NCI-H2107 (cell line): ENCODE measurements around the gene TMEM191B.
"Not testable (repeated sequence)": the region's sequence is repeated elsewhere in the genome, so short reads cannot be mapped to it uniquely, and the experiment has no call there.

Experiments used
- DNase-seq: peaks from one replicate; lab custom pipeline; 2025; lab: John Stamatoyannopoulos, UW

Gene TMEM191B

GRCh38 chr22:18558516-18558915, 30.9 kb downstream of the TMEM191B start:
- DNase-seq: not testable (repeated sequence)

DNA sequence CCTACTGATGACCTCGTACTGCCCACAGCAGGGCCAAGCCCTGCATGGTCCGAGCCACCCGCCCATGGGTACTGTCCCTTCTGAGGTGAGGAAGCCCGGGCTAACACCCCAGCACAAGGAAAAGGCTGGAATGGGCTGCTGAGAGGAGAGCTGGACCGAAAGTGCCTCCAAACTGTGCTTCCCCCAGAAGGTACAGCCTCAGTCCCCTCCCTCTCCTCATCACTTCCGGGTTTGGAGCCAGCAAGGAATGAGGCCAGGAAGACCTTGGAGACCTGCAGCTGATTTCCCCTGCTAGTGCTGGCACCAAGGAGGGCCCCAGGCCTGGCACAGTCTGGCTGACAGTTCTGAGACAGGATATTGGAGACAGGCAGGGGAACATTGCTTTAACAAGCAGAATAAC, 31.3 kb downstream of the TMEM191B start:
- DNase-seq: not testable (repeated sequence)

DNA sequence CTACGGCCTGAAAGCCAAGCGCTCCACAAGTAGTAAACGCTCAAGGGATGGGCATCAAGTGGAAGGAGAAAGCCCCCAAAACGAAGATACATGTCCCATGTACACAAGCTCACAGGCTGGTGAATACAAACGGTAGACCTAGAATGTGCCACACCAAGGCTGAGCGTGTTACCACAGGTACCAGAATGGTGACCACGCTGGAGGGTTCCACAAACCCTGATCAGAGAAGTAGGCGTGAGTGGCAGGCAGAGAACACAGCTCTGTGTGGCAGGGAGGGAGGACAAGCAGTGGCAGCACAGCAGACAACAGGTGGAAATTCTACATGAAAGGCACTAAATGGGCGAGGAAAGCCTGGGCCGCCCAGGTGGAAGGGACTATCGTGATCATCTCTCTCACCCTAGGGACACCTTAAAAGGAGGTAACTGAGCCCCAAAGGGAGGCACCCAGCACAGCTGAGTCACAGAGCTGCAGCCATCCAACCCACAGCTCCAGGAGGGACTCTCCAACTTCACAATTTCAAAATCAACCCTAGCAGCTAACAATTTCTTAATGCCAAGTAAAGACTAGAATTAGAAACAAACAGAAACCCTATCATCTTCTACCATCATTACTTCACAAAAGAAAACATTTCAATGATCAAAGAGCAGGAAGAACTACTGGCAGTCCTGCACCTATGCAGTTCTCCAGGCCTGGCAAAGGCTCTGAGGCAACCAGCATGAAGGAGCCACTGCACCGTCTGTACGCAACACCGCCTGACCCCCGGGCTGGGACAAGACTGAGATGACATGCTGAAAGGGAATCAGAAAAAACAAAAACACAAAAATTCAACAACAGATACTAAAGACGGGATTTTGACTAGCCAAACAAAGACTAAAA, 32.7 kb downstream of the TMEM191B start:
- not testable (repeated sequence) for DNase-seq

DNA sequence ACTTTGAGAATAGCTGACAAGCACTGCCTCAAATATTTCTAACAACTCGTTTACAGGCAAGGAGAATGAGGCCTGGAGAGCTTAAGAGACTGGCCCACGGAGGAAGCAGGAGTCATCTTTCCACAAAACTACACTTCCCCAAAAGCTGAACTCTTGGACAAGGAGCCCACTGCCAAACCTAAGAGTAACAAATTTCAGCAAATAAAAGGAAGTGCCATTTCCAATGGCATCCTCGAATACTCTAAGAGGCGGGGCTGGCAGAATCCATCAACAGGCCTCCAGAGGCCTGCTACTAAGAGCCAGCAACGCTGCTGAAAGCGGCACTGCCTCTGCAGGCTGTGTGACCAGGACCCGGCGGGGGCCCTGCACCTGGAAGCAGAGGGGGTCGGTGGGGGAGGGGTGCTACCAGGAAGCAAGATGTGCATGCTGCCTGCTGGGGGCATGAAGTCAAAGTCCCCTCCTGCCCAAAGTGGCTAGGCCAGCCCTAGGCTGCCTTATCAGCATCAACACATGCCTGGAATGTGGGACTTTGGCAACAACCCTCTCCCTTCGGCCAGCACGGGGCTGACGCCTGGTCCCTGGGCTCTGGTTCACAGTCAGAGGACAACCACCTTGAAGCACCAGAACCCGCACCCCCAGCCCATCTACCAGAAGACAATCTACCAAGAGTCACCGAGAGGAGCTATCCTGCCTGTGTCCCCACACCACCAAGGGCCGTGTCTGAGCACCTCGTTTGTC, 43.1 kb downstream of the TMEM191B start:
- DNase-seq: not testable (repeated sequence)

DNA sequence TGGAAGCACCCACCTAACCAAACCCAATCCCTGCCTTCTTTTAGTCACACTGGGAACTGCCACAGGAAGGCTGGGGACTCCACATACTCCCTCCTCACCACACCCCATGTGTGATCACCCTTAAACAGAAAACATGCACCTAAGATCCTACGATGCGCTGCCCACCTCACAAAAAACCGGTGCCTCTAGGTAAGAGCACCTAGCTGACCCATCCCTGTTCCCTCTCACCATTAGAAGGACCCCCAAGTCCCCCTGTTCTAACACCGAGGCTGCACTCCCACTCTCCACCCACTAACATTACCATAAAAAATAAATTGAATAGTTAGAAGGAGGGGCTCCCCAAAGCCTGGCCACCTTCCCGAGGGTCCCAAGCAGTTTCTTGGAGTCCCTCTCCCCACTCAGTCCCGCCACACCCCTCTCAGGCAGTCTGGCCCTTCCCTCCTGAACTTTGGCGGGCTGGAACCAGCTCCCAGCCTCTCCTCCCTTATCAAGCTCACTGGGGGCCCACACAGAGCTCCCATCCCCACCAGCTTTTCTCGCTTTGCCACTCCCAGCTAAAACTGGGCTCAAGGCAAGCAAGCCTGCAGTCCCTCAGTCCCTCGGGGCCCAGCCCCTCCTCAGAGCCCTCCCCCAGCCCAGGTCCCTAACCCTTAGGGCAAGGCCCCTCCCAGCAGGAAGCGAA, 46.0 kb downstream of the TMEM191B start:
- not testable (repeated sequence) for DNase-seq

GRCh38 chr22:18574555-18574954, 47.0 kb downstream of the TMEM191B start:
- DNase-seq: not testable (repeated sequence)

DNA sequence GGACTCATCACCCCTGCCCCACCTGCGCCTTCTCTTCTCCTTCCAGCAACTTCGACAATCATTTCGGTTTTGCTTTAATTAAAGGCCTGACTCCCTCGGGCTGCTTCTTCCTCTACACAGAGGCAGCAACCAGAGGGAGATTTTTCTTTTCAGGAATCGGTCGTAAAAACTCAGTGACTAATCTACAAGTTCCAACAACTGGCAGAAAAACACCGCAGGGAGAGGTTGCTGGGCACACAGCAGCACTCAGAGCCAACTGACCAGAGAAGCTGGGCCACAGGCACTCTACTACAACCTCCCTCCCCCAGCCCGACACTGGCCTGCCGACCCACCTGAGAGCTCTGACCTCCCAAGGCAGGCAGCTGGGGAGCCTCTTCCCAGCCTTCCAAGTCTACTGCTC, 48.1 kb downstream of the TMEM191B start:
- DNase-seq: not testable (repeated sequence)

DNA sequence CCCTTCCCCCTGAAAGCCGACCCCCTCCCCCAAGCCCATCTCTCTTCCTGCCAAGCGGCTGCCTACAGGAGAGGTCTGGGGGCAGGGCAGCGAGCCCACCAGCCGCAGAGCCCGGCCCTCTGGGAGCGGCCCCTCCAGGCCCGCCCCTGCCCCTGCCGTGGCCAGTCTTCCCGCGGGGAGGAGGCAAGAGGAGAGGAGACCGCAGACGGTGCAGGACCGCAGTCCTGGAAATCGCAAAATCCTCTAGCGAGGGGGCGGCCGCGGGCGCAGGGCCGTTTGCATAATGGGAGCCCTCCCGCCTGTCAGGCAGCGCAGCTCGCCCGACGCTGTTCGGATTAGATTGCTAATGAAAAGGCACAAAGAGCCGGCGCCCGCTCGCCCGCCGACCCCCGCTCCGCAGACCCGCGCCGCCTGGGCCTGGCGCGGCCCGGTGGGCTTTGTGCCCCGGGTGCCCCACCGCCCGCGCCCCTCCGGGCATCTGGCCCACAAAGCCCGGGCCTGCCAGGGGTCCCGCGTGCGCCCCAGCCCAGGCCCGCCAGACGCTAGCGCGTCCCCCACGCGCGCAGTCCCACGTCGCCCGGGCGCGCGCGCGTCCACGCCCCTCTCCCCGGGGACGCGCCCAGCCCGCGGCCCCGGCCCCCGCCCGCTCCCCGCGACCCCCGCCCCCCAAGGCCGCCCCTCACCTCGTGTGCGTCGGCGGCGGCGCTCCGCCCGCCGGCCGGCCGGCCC, 49.7 kb downstream of the TMEM191B start:
- not testable (repeated sequence) for DNase-seq

DNA sequence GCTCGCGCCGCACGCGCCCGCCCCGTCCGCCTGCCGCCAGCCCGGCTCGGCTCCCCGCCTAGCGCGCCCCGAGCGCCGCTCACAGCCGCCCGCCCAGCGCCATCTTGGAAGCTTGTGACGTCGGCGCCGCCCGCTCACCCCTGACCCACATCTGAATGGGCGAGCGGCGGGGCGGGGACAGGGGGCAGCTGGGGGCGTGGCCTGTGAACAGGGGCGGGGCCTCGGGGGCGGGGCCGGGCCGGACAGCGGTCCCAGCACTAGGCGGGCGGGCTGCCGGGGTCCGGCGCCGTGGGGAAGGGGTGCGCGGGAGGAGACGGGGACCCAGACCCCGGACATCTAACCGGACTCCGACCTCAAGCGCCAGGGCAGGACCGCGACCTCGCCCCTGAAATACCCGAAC, 50.2 kb downstream of the TMEM191B start:
- DNase-seq: not testable (repeated sequence)
